H54 (cell line): ENCODE measurements around the gene DSCAML1.

Source experiments
- DNase-seq: peaks from one replicate; pipeline ENCODE4 v3.0.0; 2011; ENCODE audit warnings: low spot score, mixed read lengths; ENCODE audit not compliant: insufficient read length
- FAIRE-seq: peaks from 3 replicates; lab custom pipeline; 2011; peaks lifted over from hg19 to GRCh38; lab: Jason Lieb, UNC
- POLR2A ChIP-seq: IDR thresholded peaks from 2 replicates; pipeline ENCODE4 v1.6.1; 2011; ENCODE audit warnings: low read depth, mild to moderate bottlenecking, low read length

DSCAML1 gene

GRCh38 chr11:117394221-117394925, 402.6 kb downstream of the DSCAML1 start:
- DNase-seq, result no peak
- no peak for FAIRE-seq
- TF ChIP-seq POLR2A, result no peak

GRCh38 chr11:117392979-117393378, 404.0 kb downstream of the DSCAML1 start:
- no peak for TF ChIP-seq POLR2A
- FAIRE-seq (no peak), DNase-seq (no peak)

GRCh38 chr11:117392001-117392690, 404.9 kb downstream of the DSCAML1 start:
- FAIRE-seq (no peak), DNase-seq (no peak)
- TF ChIP-seq POLR2A, result no peak

GRCh38 chr11:117391181-117391580, 405.8 kb downstream of the DSCAML1 start:
- no peak for FAIRE-seq
- DNase-seq, result no peak
- TF ChIP-seq POLR2A, result no peak

GRCh38 chr11:117390743-117391142, 406.3 kb downstream of the DSCAML1 start:
- no peak for TF ChIP-seq POLR2A
- no peak for DNase-seq
- FAIRE-seq, result no peak

GRCh38 chr11:117387992-117388755, 408.8 kb downstream of the DSCAML1 start:
- no peak for TF ChIP-seq POLR2A
- DNase-seq (no peak), FAIRE-seq (no peak)

- no peak for TF ChIP-seq POLR2A
- DNase-seq (no peak), FAIRE-seq (no peak)
These were observed 411.1 kb downstream of the DSCAML1 start for GRCh38 chr11:117385906-117386305.

- no peak for DNase-seq
- no peak for TF ChIP-seq POLR2A
- no peak for FAIRE-seq
These were observed 411.5 kb downstream of the DSCAML1 start for GRCh38 chr11:117385471-117385870.

- DNase-seq (peak; percentile 64), FAIRE-seq (peak; percentile 79)
These were observed 413.0 kb downstream of the DSCAML1 start for GRCh38 chr11:117384045-117384444.

GRCh38 chr11:117382746-117383145, 414.3 kb downstream of the DSCAML1 start:
- TF ChIP-seq POLR2A, result no peak
- no peak for DNase-seq
- FAIRE-seq, result no peak

More at GRCh38 chr11:117384045-117384444, 413.0 kb downstream of the DSCAML1 start:
- no peak for TF ChIP-seq POLR2A

- DNase-seq, result no peak
- no peak for TF ChIP-seq POLR2A
- FAIRE-seq, result no peak
These were observed 415.3 kb downstream of the DSCAML1 start for GRCh38 chr11:117381481-117382387.

GRCh38 chr11:117380676-117381075, 416.3 kb downstream of the DSCAML1 start:
- FAIRE-seq (no peak), DNase-seq (no peak)
- no peak for TF ChIP-seq POLR2A
